ENCODE data around the gene TRMT2A.
"Not testable (repeated sequence)": the region's sequence is repeated elsewhere in the genome, so short reads cannot be mapped to it uniquely, and the experiment has no call there.

Gene TRMT2A

DNA sequence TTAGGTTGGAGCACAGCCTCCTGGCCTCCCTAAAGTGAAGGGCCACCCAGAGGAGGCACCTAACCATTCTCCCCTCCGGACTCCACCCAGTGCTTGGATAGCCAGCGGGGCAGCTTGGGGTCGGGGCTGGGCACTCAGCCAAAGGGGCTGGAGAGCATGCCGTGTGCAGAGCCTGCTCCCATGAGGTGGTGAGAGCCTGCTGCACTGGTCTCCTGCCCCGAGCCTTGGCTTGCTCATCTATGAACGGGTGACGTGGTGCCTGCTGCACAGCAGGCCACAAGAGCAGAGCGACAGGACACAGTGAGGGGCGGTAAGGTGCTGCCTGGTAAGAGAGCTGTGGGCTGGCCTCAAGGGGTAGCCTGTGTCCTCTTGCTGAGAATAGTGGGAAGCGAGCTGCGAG is 47.8 kb upstream of the TRMT2A start:
- no peak overlapping the region for H3K27ac ChIP-seq
- no peak overlapping the region for H2AFZ ChIP-seq (ENCODE audit: low read depth)
- no peak overlapping the region for H3K9ac ChIP-seq
- no peaks in the 10 kb centered on the region for H4K20me1 ChIP-seq (ENCODE audit: insufficient read depth)
- H3K79me2 ChIP-seq (ENCODE audit: insufficient read depth, low read depth): no peaks in the 10 kb centered on the region
- no peak overlapping the region for H3K4me3 ChIP-seq (IDR thresholded peaks at IDR 0.05; ENCODE audit: insufficient read depth, low read depth, low read length)
- H3K4me1 ChIP-seq (ENCODE audit: low read depth, poor library complexity, severe bottlenecking): no peaks in the 10 kb centered on the region
- H3K27me3 ChIP-seq (ENCODE audit: insufficient read depth, low read depth): peaks cover 56% of the 10 kb centered on the region
- no peaks in the 10 kb centered on the region for H3K36me3 ChIP-seq (ENCODE audit: insufficient read depth)
- H3K4me2 ChIP-seq: no peak overlapping the region
- TF ChIP-seq, protein P1, sequence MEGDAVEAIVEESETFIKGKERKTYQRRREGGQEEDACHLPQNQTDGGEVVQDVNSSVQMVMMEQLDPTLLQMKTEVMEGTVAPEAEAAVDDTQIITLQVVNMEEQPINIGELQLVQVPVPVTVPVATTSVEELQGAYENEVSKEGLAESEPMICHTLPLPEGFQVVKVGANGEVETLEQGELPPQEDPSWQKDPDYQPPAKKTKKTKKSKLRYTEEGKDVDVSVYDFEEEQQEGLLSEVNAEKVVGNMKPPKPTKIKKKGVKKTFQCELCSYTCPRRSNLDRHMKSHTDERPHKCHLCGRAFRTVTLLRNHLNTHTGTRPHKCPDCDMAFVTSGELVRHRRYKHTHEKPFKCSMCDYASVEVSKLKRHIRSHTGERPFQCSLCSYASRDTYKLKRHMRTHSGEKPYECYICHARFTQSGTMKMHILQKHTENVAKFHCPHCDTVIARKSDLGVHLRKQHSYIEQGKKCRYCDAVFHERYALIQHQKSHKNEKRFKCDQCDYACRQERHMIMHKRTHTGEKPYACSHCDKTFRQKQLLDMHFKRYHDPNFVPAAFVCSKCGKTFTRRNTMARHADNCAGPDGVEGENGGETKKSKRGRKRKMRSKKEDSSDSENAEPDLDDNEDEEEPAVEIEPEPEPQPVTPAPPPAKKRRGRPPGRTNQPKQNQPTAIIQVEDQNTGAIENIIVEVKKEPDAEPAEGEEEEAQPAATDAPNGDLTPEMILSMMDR (conservative IDR thresholded peaks at IDR 0.05; ENCODE audit: low read depth, low read length): no peak

DNA sequence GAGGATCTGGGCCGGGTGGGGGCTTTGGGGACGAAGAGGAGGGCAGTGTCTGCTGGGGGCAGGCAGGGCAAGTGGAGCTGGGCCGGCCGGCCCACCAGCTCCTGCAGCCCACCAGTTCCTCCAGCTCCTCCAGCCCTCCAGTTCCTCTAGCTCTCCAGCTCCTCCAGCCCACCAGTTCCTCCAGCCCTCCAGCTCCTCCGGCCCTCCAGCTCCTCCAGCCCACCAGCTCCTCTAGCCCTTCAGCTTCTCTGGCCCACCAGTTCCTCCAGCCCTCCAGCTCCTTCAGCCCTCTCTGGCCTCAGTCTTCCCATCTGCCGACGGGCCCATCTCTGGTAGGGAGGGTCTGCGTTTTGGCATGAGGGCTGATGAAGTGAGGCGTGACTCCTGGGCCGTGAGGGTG is 43.0 kb upstream of the TRMT2A start:
- Histone ChIP-seq H3K36me3 (ENCODE audit: insufficient read depth) (no peaks in the 10 kb centered on the region), H3K4me1 (ENCODE audit: low read depth, poor library complexity, severe bottlenecking) (no peaks in the 10 kb centered on the region), H3K4me3 (IDR thresholded peaks at IDR 0.05; ENCODE audit: insufficient read depth, low read depth, low read length) (no peak overlapping the region), H3K27me3 (ENCODE audit: insufficient read depth, low read depth) (peaks cover 41% of the 10 kb centered on the region), H4K20me1 (ENCODE audit: insufficient read depth) (no peaks in the 10 kb centered on the region), H3K79me2 (ENCODE audit: insufficient read depth, low read depth) (no peaks in the 10 kb centered on the region), H2AFZ (ENCODE audit: low read depth) (no peak overlapping the region), H3K27ac (no peak overlapping the region), H3K4me2 (no peak overlapping the region), H3K9ac (no peak overlapping the region)
- TF ChIP-seq, protein P1 (conservative IDR thresholded peaks at IDR 0.05; ENCODE audit: low read depth, low read length): no peak

DNA sequence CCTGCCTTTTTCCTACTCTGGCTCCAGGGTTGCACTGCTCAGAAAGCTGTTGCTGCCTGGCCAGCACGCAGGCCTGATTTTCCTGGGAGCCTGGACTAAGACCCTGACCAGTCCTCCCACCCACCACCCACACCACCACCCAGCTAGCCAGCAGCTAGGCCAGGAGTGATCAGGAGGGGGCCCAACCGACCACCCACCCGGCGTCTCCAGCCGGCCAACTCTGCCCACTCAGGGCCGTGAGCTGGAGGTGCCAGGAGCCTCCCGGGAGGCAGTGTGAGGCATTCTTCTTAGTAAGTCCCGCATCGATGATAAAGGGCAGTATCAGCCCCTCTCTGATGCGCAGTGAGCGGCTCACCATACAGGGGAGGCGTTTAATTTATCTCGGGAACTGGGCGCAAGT is 42.5 kb upstream of the TRMT2A start:
- H3K27me3 ChIP-seq (ENCODE audit: insufficient read depth, low read depth): peaks cover 41% of the 10 kb centered on the region
- H3K79me2 ChIP-seq (ENCODE audit: insufficient read depth, low read depth); H2AFZ ChIP-seq (ENCODE audit: low read depth); H3K9ac ChIP-seq; H3K4me2 ChIP-seq; H3K4me1 ChIP-seq (ENCODE audit: low read depth, poor library complexity, severe bottlenecking); H3K36me3 ChIP-seq (ENCODE audit: insufficient read depth); H4K20me1 ChIP-seq (ENCODE audit: insufficient read depth); H3K4me3 ChIP-seq (IDR thresholded peaks at IDR 0.05; ENCODE audit: insufficient read depth, low read depth, low read length); H3K27ac ChIP-seq: not testable (repeated sequence)

DNA sequence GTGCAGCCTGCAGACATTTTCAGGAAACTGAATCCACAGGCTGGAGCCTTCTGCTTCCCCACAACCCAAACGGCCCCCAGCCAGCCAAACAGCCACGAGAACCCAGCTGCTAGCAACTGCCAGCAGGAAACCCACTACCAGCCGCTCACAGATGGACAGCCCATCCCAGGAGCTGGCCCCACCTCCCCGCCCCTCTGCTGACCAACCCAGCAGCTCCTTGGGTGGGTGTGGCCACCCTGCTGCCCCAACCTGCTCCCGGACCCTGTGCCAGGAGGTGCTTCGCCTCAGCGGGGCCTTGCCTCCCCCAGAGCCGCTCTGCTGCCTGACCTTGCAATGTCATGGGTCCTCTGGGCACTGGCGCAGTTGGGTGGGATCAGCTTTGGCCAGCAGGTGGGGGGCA is 42.0 kb upstream of the TRMT2A start:
- Histone ChIP-seq H3K79me2 (ENCODE audit: insufficient read depth, low read depth) (no peaks in the 10 kb centered on the region), H3K27me3 (ENCODE audit: insufficient read depth, low read depth) (peaks cover 42% of the 10 kb centered on the region), H3K9ac (no peak overlapping the region), H3K4me1 (ENCODE audit: low read depth, poor library complexity, severe bottlenecking) (no peaks in the 10 kb centered on the region), H3K4me3 (IDR thresholded peaks at IDR 0.05; ENCODE audit: insufficient read depth, low read depth, low read length) (no peak overlapping the region), H4K20me1 (ENCODE audit: insufficient read depth) (no peaks in the 10 kb centered on the region), H3K27ac (no peak overlapping the region), H3K36me3 (ENCODE audit: insufficient read depth) (no peaks in the 10 kb centered on the region), H2AFZ (ENCODE audit: low read depth) (no peak overlapping the region), H3K4me2 (no peak overlapping the region)
- TF ChIP-seq, protein P1 (conservative IDR thresholded peaks at IDR 0.05; ENCODE audit: low read depth, low read length): no peak

DNA sequence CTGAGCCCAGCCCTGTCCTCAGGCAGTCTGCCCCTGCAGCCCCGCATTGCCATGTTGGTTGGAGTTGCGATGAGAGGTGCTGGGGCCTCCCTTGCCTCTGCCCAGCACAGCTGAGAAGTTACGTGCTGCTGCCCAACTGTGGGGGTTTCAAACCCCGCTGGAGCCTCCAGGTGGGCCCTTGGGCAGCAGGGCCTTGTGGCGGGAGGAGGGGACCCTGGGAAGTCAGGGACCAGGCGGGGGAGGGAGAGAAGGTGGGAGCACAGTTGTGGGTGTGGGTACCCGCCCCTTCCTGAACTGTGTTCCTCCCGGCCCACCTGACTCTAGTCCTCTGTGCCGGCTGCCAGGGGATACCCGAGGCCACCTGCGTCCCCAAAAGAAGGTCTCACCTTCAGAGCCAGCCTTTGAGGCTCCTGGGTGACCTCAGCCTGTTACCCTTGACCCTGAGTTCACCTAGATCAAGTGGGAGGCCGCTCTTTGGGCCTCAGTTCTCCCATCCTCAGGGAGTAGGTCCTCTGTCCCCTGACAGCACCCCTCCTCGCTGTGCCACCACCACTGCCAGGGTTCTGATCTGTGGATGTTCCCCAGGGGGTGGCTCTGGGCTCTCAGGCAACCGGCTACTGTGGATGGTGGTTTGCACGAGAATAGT is 41.5 kb upstream of the TRMT2A start:
- TF ChIP-seq, protein P1 (conservative IDR thresholded peaks at IDR 0.05; ENCODE audit: low read depth, low read length): no peak
- no peaks in the 10 kb centered on the region for H3K4me1 ChIP-seq (ENCODE audit: low read depth, poor library complexity, severe bottlenecking)
- H3K36me3 ChIP-seq (ENCODE audit: insufficient read depth): no peaks in the 10 kb centered on the region
- no peaks in the 10 kb centered on the region for H4K20me1 ChIP-seq (ENCODE audit: insufficient read depth)
- H3K27me3 ChIP-seq (ENCODE audit: insufficient read depth, low read depth): peaks cover 46% of the 10 kb centered on the region
- H3K4me2 ChIP-seq: no peak overlapping the region
- no peak overlapping the region for H3K4me3 ChIP-seq (IDR thresholded peaks at IDR 0.05; ENCODE audit: insufficient read depth, low read depth, low read length)
- no peaks in the 10 kb centered on the region for H3K79me2 ChIP-seq (ENCODE audit: insufficient read depth, low read depth)
- H2AFZ ChIP-seq (ENCODE audit: low read depth): no peak overlapping the region
- no peak overlapping the region for H3K9ac ChIP-seq
- no peak overlapping the region for H3K27ac ChIP-seq

Data from KMS-11 (cell line).